ENCODE results near the gene RDH16.

- TF ChIP-seq POLR2A (IDR thresholded peaks at IDR 0.05) (no peak), CTCF (IDR thresholded peaks at IDR 0.05) (no peak)
Observed at GRCh38 chr12:56995930-56996496, 38.6 kb upstream of the RDH16 start.
